HG03103 (cell line): Measurements from ENCODE around the gene TNPO1.
"Not testable (repeated sequence)": the region's sequence is repeated elsewhere in the genome, so short reads cannot be mapped to it uniquely, and the experiment has no call there.

Source experiments
- ATAC-seq: cut with Tn5 transposase; IDR thresholded peaks from one replicate; pipeline ENCODE4 v1.9.1; 2021; ENCODE audit warnings: low read depth; ENCODE audit not compliant: unreplicated experiment

Gene TNPO1

GRCh38 chr5:72921886-72922285 is 105.4 kb downstream of the TNPO1 start:
- no peak for ATAC-seq

- ATAC-seq: no peak
Measured at GRCh38 chr5:72922422-72922821, 106.0 kb downstream of the TNPO1 start.

GRCh38 chr5:72925336-72926010 is 109.0 kb downstream of the TNPO1 start:
- ATAC-seq: no peak

GRCh38 chr5:72932686-72933085 is 116.2 kb downstream of the TNPO1 start:
- not testable (repeated sequence) for ATAC-seq

- not testable (repeated sequence) for ATAC-seq
Measured at GRCh38 chr5:72934953-72935725, 118.7 kb downstream of the TNPO1 start.

- ATAC-seq: no peak
Measured at GRCh38 chr5:72936893-72937292, 120.4 kb downstream of the TNPO1 start.

GRCh38 chr5:72937517-72938061 is 121.1 kb downstream of the TNPO1 start:
- ATAC-seq: no peak

- no peak for ATAC-seq
Measured at GRCh38 chr5:72938206-72938605, 121.7 kb downstream of the TNPO1 start.

- no peak for ATAC-seq
Measured at GRCh38 chr5:72940082-72940481, 123.6 kb downstream of the TNPO1 start.

GRCh38 chr5:72943307-72943706 is 126.8 kb downstream of the TNPO1 start:
- no peak for ATAC-seq

- no peak for ATAC-seq
Measured at GRCh38 chr5:72947498-72947897, 131.0 kb downstream of the TNPO1 start.

GRCh38 chr5:72949481-72949880 is 133.0 kb downstream of the TNPO1 start:
- ATAC-seq: no peak

- ATAC-seq: no peak
Measured at GRCh38 chr5:72951671-72952468, 135.4 kb downstream of the TNPO1 start.

GRCh38 chr5:72954389-72954788 is 137.9 kb downstream of the TNPO1 start:
- ATAC-seq: no peak

GRCh38 chr5:72955143-72955767 is 138.8 kb downstream of the TNPO1 start:
- ATAC-seq: peak; percentile 26

GRCh38 chr5:72955768-72956323 is 139.4 kb downstream of the TNPO1 start, which contains the start of gene FCHO2:
Gene FCHO2 (plus strand): TSS chr5:72956041. CDS start chr5:72956097, 56 bp downstream.
- peak; percentile 91 for ATAC-seq

GRCh38 chr5:72956324-72957140 is 140.1 kb downstream of the TNPO1 start:
- peak; percentile 35 for ATAC-seq

- ATAC-seq: no peak
Measured at GRCh38 chr5:72957337-72957736, 140.9 kb downstream of the TNPO1 start.

- ATAC-seq: no peak
Measured at GRCh38 chr5:72959257-72959656, 142.8 kb downstream of the TNPO1 start.
